WTC11 (cell line): ENCODE measurements around the gene RAET1E.

ENCODE experiments used
- ESRRA ChIP-seq: sonication (generic); formaldehyde crosslinking; IDR thresholded peaks from 2 replicates; pipeline ENCODE4 v1.8.1; 2022; ENCODE audit warnings: mild to moderate bottlenecking, missing genetic modification reagents, borderline replicate concordance
- NFYB ChIP-seq: sonication (generic); formaldehyde crosslinking; conservative IDR thresholded peaks from 2 replicates; pipeline ENCODE4 v1.8.0; 2022; ENCODE audit warnings: low read depth, missing genetic modification reagents
- TCF7 ChIP-seq: sonication (generic); formaldehyde crosslinking; IDR thresholded peaks from 2 replicates; pipeline ENCODE4 v1.8.0; 2022; ENCODE audit warnings: mild to moderate bottlenecking, low read depth, missing genetic modification reagents, moderate library complexity
- TF ChIP-seq, protein P1 (sequence below): fragments of 200-600 bp; IDR thresholded peaks from 2 replicates; pipeline ENCODE4 v1.8.0; 2022; ENCODE audit warnings: antibody characterized with exemption
- TF ChIP-seq, protein P2 (sequence below): sonication (generic); formaldehyde crosslinking; IDR thresholded peaks from 2 replicates; pipeline ENCODE4 v1.8.1; 2022; ENCODE audit warnings: low read depth, missing genetic modification reagents, borderline replicate concordance
- TF ChIP-seq, protein P3 (sequence below): sonication (generic); formaldehyde crosslinking; IDR thresholded peaks from 2 replicates; pipeline ENCODE4 v1.8.1; 2023; ENCODE audit warnings: mild to moderate bottlenecking, missing genetic modification reagents, borderline replicate concordance
- TF ChIP-seq, protein P4 (sequence below): sonication (generic); formaldehyde crosslinking; IDR thresholded peaks from 2 replicates; pipeline ENCODE4 v1.8.0; 2022; ENCODE audit warnings: mild to moderate bottlenecking, missing genetic modification reagents
- TF ChIP-seq, protein P5 (sequence below): sonication (generic); formaldehyde crosslinking; IDR thresholded peaks from 2 replicates; pipeline ENCODE4 v1.8.1; 2023; ENCODE audit warnings: mild to moderate bottlenecking, missing genetic modification reagents, moderate library complexity

DNA sequence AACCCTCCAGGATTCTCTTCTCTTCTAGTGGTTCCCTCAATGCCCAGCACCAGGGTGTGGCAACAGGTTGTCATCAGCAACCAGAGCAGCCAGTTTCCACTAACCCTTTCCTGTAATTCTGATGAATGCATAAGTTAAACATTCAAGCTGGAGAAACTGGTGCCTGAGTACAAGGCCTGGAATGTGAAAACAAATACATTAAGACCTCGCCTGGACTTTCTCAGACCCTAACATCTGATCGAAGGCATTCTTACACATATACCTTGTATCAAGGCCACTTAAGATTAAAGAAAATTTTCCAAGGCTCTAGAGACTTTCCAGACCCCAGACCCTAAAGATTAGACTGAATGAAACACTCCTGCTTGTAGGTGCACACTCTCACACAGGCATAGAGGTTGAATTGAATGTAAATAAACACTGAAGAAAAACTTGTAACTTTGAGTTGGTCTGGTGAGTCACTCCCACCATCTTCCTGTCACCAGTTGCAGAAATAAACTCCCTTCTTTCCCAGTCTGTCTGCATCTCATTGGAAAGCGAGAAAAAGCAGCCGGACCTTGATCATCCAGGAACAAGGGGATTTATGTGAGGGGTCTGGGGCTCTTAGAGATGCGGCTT is 42.8 kb downstream of the RAET1E start:
- TF ChIP-seq, protein P1, sequence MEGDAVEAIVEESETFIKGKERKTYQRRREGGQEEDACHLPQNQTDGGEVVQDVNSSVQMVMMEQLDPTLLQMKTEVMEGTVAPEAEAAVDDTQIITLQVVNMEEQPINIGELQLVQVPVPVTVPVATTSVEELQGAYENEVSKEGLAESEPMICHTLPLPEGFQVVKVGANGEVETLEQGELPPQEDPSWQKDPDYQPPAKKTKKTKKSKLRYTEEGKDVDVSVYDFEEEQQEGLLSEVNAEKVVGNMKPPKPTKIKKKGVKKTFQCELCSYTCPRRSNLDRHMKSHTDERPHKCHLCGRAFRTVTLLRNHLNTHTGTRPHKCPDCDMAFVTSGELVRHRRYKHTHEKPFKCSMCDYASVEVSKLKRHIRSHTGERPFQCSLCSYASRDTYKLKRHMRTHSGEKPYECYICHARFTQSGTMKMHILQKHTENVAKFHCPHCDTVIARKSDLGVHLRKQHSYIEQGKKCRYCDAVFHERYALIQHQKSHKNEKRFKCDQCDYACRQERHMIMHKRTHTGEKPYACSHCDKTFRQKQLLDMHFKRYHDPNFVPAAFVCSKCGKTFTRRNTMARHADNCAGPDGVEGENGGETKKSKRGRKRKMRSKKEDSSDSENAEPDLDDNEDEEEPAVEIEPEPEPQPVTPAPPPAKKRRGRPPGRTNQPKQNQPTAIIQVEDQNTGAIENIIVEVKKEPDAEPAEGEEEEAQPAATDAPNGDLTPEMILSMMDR = no peak
- TF ChIP-seq, protein P2, sequence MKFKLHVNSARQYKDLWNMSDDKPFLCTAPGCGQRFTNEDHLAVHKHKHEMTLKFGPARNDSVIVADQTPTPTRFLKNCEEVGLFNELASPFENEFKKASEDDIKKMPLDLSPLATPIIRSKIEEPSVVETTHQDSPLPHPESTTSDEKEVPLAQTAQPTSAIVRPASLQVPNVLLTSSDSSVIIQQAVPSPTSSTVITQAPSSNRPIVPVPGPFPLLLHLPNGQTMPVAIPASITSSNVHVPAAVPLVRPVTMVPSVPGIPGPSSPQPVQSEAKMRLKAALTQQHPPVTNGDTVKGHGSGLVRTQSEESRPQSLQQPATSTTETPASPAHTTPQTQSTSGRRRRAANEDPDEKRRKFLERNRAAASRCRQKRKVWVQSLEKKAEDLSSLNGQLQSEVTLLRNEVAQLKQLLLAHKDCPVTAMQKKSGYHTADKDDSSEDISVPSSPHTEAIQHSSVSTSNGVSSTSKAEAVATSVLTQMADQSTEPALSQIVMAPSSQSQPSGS = no peak
- TF ChIP-seq, protein P3, sequence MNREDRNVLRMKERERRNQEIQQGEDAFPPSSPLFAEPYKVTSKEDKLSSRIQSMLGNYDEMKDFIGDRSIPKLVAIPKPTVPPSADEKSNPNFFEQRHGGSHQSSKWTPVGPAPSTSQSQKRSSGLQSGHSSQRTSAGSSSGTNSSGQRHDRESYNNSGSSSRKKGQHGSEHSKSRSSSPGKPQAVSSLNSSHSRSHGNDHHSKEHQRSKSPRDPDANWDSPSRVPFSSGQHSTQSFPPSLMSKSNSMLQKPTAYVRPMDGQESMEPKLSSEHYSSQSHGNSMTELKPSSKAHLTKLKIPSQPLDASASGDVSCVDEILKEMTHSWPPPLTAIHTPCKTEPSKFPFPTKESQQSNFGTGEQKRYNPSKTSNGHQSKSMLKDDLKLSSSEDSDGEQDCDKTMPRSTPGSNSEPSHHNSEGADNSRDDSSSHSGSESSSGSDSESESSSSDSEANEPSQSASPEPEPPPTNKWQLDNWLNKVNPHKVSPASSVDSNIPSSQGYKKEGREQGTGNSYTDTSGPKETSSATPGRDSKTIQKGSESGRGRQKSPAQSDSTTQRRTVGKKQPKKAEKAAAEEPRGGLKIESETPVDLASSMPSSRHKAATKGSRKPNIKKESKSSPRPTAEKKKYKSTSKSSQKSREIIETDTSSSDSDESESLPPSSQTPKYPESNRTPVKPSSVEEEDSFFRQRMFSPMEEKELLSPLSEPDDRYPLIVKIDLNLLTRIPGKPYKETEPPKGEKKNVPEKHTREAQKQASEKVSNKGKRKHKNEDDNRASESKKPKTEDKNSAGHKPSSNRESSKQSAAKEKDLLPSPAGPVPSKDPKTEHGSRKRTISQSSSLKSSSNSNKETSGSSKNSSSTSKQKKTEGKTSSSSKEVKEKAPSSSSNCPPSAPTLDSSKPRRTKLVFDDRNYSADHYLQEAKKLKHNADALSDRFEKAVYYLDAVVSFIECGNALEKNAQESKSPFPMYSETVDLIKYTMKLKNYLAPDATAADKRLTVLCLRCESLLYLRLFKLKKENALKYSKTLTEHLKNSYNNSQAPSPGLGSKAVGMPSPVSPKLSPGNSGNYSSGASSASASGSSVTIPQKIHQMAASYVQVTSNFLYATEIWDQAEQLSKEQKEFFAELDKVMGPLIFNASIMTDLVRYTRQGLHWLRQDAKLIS (CRISPR knock-in tag) = no peak
- TF ChIP-seq, protein P4, sequence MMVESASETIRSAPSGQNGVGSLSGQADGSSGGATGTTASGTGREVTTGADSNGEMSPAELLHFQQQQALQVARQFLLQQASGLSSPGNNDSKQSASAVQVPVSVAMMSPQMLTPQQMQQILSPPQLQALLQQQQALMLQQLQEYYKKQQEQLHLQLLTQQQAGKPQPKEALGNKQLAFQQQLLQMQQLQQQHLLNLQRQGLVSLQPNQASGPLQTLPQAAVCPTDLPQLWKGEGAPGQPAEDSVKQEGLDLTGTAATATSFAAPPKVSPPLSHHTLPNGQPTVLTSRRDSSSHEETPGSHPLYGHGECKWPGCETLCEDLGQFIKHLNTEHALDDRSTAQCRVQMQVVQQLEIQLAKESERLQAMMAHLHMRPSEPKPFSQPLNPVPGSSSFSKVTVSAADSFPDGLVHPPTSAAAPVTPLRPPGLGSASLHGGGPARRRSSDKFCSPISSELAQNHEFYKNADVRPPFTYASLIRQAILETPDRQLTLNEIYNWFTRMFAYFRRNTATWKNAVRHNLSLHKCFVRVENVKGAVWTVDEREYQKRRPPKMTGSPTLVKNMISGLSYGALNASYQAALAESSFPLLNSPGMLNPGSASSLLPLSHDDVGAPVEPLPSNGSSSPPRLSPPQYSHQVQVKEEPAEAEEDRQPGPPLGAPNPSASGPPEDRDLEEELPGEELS (CRISPR knock-in tag) = no peak
- TF ChIP-seq NFYB (CRISPR knock-in tag) = no peak
- TF ChIP-seq, protein P5, sequence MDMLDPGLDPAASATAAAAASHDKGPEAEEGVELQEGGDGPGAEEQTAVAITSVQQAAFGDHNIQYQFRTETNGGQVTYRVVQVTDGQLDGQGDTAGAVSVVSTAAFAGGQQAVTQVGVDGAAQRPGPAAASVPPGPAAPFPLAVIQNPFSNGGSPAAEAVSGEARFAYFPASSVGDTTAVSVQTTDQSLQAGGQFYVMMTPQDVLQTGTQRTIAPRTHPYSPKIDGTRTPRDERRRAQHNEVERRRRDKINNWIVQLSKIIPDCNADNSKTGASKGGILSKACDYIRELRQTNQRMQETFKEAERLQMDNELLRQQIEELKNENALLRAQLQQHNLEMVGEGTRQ (CRISPR knock-in tag) = no peak
- no peak for TF ChIP-seq TCF7 (CRISPR knock-in tag)
- TF ChIP-seq ESRRA (CRISPR knock-in tag) = no peak
